ENCODE results near the gene LTB4R.
"Not testable (repeated sequence)": the region's sequence is repeated elsewhere in the genome, so short reads cannot be mapped to it uniquely, and the experiment has no call there.

Gene LTB4R

GRCh38 chr14:24343795-24344660 lies 32.7 kb downstream of the LTB4R start:
- DNase-seq (ENCODE audit: low read depth in 2 of 2), result no peak

- no peak for DNase-seq (ENCODE audit: low read depth in 2 of 2)
Observed at GRCh38 chr14:24347134-24347533, 35.8 kb downstream of the LTB4R start.

- DNase-seq (ENCODE audit: low read depth in 2 of 2), result no peak
Observed at GRCh38 chr14:24348186-24348585, 36.9 kb downstream of the LTB4R start.

- no peak for DNase-seq (ENCODE audit: low read depth in 2 of 2)
Observed at GRCh38 chr14:24349742-24350141, 38.4 kb downstream of the LTB4R start.

- no peak for DNase-seq (ENCODE audit: low read depth in 2 of 2)
Observed at GRCh38 chr14:24351517-24351916, 40.2 kb downstream of the LTB4R start.

- DNase-seq (ENCODE audit: low read depth in 2 of 2), result no peak
Observed at GRCh38 chr14:24353559-24354481, 42.5 kb downstream of the LTB4R start.

- DNase-seq (ENCODE audit: low read depth in 2 of 2), result not testable (repeated sequence)
Observed at GRCh38 chr14:24354482-24354825, 43.2 kb downstream of the LTB4R start.

- DNase-seq (ENCODE audit: low read depth in 2 of 2), result no peak
Observed at GRCh38 chr14:24355009-24355408, 43.7 kb downstream of the LTB4R start.

GRCh38 chr14:24356208-24356607 lies 44.9 kb downstream of the LTB4R start:
- no peak for DNase-seq (ENCODE audit: low read depth in 2 of 2)

GRCh38 chr14:24360281-24360680 lies 49.0 kb downstream of the LTB4R start:
- no peak for DNase-seq (ENCODE audit: low read depth in 2 of 2)

GRCh38 chr14:24361326-24361725 lies 50.0 kb downstream of the LTB4R start:
- DNase-seq (ENCODE audit: low read depth in 2 of 2), result no peak

- DNase-seq (ENCODE audit: low read depth in 2 of 2), result no peak
Observed at GRCh38 chr14:24362241-24362960, 51.1 kb downstream of the LTB4R start.

GRCh38 chr14:24363401-24363800 lies 52.1 kb downstream of the LTB4R start:
- no peak for DNase-seq (ENCODE audit: low read depth in 2 of 2)

- no peak for DNase-seq (ENCODE audit: low read depth in 2 of 2)
Observed at GRCh38 chr14:24364841-24365240, 53.5 kb downstream of the LTB4R start.

GRCh38 chr14:24365600-24366412 lies 54.5 kb downstream of the LTB4R start:
- peak; percentile 31 to 43 for DNase-seq (ENCODE audit: low read depth in 2 of 2)

GRCh38 chr14:24366413-24366720 lies 55.1 kb downstream of the LTB4R start:
- no peak for DNase-seq (ENCODE audit: low read depth in 2 of 2)

GRCh38 chr14:24366721-24367513 lies 55.6 kb downstream of the LTB4R start:
- DNase-seq (ENCODE audit: low read depth in 2 of 2), result no peak
